ENCODE results near the gene RELB. TPM values are rescaled to one million over a fixed set of nuclear protein-coding genes. Genes with fewer than 3 reads are reported as not detected.

RELB gene
- total and polyA plus RNA-seq, 9 of the 15 experiments (the other 6 are each of a cell fraction or from before 2014, with no cell fraction given) = 0.15 to 1.1 (median 0.28) TPM; not detected in 2

DNA sequence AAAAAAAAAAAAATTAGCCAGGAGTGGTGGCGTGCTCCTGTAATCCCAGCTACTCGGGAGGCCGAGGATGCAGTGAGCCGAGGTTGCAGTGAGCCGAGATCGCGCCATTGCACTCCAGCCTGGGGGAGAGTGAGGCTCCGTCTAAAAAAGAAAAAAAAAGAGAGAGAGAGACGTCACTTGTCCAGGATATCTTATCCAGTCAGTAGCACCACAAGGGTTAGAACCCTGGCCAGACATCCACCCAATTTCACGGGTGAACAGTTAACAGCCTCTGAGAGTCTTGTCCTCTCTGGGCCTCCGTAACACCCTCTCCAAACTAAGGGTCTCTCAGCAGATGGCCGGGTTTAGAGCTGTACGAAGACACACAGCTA, 47.0 kb upstream of the RELB start:
- Histone ChIP-seq H3K27ac (ENCODE audit: extremely low read depth, low read depth, low read length) (peak overlapping the region; percentile 90), H3K4me1 (replicated peaks in 1 of 2; ENCODE audit: control insufficient read depth in 2 of 2, insufficient read depth in 2 of 2, low read length in 2 of 2) (peaks cover 16 to 31% of the 10 kb centered on the region in 2 experiments; a peak in 4 of 5 replicates), H3K79me2 (ENCODE audit: control insufficient read depth, insufficient read depth, low read length) (peaks cover 50% of the 10 kb centered on the region), H2AFZ (ENCODE audit: low read depth, low read length) (peak overlapping the region; percentile 92), H3K4me3 (peak overlapping the region; percentile 100), H3K36me3 (ENCODE audit: control insufficient read depth, insufficient read depth, low read length) (peaks cover 15% of the 10 kb centered on the region; the same call in 2 of the 3 replicates), H3K27me3 (ENCODE audit: control insufficient read depth in 2 of 2, insufficient read depth in 2 of 2, low read length in 2 of 2) (no peaks in the 10 kb centered on the region), H3K9me3 (replicated peaks; ENCODE audit: control insufficient read depth, insufficient read depth, low read depth, low read length) (no peaks in the 10 kb centered on the region), H4K20me1 (replicated peaks; ENCODE audit: control insufficient read depth, insufficient read depth, low read length) (peaks cover 13% of the 10 kb centered on the region; the same call in 1 of the 2 replicates), H3K9ac (ENCODE audit: insufficient read depth in 1 of 2, low read depth in 2 of 2, low read length in 2 of 2) (peak overlapping the region; percentile 86 to 89), H3K9me1 (ENCODE audit: control insufficient read depth, insufficient read depth, low read length) (peaks cover 4% of the 10 kb centered on the region), H3K4me2 (ENCODE audit: insufficient read depth, low read length) (peak overlapping the region; percentile 90)
- in situ Hi-C loops (cut with MboI) (loop anchor here (5.0 kb wide), 1 partner anchor 42 kb away; the partner anchor contains the start of gene APOC1), intact Hi-C loops (cut with micrococcal nuclease) (no loop called here)
- DNase-seq (ENCODE audit: extremely low read depth in 1 of 4, low spot score in 3 of 4) = peak in 1 of 4 experiments; percentile 16
- TF ChIP-seq, protein P1, sequence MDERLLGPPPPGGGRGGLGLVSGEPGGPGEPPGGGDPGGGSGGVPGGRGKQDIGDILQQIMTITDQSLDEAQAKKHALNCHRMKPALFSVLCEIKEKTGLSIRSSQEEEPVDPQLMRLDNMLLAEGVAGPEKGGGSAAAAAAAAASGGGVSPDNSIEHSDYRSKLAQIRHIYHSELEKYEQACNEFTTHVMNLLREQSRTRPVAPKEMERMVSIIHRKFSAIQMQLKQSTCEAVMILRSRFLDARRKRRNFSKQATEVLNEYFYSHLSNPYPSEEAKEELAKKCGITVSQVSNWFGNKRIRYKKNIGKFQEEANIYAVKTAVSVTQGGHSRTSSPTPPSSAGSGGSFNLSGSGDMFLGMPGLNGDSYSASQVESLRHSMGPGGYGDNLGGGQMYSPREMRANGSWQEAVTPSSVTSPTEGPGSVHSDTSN (CRISPR knock-in tag; IDR thresholded peaks at IDR 0.05; ENCODE audit: low read depth) = no peak
- TF ChIP-seq, protein P1 (tag; conservative IDR thresholded peaks at IDR 0.05; ENCODE audit: low read depth) = no peak
- TF ChIP-seq SP1 (CRISPR knock-in tag; IDR thresholded peaks at IDR 0.05) (no peak), CXXC5 (CRISPR knock-in tag; IDR thresholded peaks at IDR 0.05) (no peak), ERF (CRISPR knock-in tag; IDR thresholded peaks at IDR 0.05) (0 out of 2 replicates have a peak, but pooled peaks have one; percentile 25), KHSRP (IDR thresholded peaks at IDR 0.05) (no peak), ZNF239 (CRISPR knock-in tag; IDR thresholded peaks at IDR 0.05) (no peak), FOXJ2 (tag; IDR thresholded peaks at IDR 0.05) (no peak), SP2 (IDR thresholded peaks at IDR 0.05; ENCODE audit: extremely low read depth, low read depth, low read length, poor library complexity, severe bottlenecking) (no peak), ZNF12 (CRISPR knock-in tag; IDR thresholded peaks at IDR 0.05) (0 out of 2 replicates have a peak, but pooled peaks have one; percentile 2), CREBBP (IDR thresholded peaks at IDR 0.05; ENCODE audit: low read depth, low read length) (no peak)
- TF ChIP-seq, protein P2, sequence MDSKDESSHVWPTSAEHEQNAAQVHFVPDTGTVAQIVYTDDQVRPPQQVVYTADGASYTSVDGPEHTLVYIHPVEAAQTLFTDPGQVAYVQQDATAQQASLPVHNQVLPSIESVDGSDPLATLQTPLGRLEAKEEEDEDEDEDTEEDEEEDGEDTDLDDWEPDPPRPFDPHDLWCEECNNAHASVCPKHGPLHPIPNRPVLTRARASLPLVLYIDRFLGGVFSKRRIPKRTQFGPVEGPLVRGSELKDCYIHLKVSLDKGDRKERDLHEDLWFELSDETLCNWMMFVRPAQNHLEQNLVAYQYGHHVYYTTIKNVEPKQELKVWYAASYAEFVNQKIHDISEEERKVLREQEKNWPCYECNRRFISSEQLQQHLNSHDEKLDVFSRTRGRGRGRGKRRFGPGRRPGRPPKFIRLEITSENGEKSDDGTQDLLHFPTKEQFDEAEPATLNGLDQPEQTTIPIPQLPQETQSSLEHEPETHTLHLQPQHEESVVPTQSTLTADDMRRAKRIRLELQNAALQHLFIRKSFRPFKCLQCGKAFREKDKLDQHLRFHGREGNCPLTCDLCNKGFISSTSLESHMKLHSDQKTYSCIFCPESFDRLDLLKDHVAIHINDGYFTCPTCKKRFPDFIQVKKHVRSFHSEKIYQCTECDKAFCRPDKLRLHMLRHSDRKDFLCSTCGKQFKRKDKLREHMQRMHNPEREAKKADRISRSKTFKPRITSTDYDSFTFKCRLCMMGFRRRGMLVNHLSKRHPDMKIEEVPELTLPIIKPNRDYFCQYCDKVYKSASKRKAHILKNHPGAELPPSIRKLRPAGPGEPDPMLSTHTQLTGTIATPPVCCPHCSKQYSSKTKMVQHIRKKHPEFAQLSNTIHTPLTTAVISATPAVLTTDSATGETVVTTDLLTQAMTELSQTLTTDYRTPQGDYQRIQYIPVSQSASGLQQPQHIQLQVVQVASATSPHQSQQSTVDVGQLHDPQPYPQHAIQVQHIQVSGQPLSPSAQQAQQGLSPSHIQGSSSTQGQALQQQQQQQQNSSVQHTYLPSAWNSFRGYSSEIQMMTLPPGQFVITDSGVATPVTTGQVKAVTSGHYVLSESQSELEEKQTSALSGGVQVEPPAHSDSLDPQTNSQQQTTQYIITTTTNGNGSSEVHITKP (IDR thresholded peaks at IDR 0.05; ENCODE audit: partially characterized antibody) = peak; percentile 89
- TF ChIP-seq, protein P3, sequence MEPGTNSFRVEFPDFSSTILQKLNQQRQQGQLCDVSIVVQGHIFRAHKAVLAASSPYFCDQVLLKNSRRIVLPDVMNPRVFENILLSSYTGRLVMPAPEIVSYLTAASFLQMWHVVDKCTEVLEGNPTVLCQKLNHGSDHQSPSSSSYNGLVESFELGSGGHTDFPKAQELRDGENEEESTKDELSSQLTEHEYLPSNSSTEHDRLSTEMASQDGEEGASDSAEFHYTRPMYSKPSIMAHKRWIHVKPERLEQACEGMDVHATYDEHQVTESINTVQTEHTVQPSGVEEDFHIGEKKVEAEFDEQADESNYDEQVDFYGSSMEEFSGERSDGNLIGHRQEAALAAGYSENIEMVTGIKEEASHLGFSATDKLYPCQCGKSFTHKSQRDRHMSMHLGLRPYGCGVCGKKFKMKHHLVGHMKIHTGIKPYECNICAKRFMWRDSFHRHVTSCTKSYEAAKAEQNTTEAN (CRISPR knock-in tag; IDR thresholded peaks at IDR 0.05) = 0 out of 2 replicates have a peak, but pooled peaks have one; percentile 2
- FAIRE-seq = no peak
- WGBS (ENCODE audit: insufficient coverage, low coverage, missing lambda C conversion rate) = 21% methylated on average over 12 of the region's 13 CpGs
- ChIA-PET CTCF (ENCODE audit: low intra/inter-chr PET ratio) (no interaction called here), POLR2A (interaction anchor here (0.6 to 1.6 kb wide), 11 partner anchors 10 to 1790 kb away, joined by 3 to 8 read pairs (median 4); partner anchors contain the start of genes APOE and TRAPPC6A)
- no TSS peak for BruUV-seq (replicated peaks)
- no peak for ATAC-seq

Measured in K562 (cell line).